NCI-H2081 (cell line): ENCODE measurements around the gene NR1H3.
A peak's percentile ranks its signal among the peaks of the same experiment; 100 is the strongest.
"Not testable (repeated sequence)": the region's sequence is repeated elsewhere in the genome, so short reads cannot be mapped to it uniquely, and the experiment has no call there.

Source experiments
- DNase-seq, 2 experiments: peaks; one replicate each; lab custom pipeline; 2025; lab: John Stamatoyannopoulos, UW

The NR1H3 gene

DNA sequence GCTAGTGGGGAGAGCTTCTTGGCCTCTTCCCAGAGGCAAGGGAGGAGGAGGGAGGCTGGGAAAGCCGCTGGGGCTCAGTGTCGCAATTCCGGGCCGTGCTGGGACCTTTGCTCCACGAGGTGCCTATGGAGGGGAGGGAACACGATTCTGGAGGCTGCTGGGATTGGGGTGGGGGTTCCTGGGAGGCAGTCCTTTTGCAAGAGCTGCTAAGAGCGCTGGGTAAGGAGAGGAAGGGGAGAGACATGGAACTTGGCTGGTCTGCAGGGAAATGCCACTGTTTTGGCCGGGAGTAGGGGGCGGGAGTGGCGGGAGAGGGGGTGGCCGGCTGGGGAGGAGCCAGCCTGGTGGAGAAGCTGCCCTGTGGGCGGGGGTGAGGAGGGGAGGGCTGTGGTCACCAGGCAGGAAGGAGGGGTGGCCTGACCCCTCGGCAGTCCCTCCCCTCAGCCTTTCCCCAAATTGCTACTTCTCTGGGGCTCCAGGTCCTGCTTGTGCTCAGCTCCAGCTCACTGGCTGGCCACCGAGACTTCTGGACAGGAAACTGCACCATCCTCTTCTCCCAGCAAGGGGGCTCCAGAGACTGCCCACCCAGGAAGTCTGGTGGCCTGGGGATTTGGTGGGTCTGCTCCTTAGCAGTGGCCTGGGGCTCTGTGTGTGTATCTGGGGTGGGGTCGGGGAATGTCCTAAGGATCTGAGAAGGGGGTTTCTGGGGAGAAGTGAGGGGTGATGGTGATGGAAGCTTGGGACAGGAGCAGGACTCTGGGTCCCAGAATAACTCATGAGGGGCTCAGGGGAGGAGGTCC is at the start of gene NR1H3:
Gene NR1H3 (plus strand): TSS at position 480 of the 800 bp plus-strand sequence. CDS start 1,221 bp downstream, outside the sequence.
- DNase-seq = peak in 1 of 2 experiments; percentile 46

DNA sequence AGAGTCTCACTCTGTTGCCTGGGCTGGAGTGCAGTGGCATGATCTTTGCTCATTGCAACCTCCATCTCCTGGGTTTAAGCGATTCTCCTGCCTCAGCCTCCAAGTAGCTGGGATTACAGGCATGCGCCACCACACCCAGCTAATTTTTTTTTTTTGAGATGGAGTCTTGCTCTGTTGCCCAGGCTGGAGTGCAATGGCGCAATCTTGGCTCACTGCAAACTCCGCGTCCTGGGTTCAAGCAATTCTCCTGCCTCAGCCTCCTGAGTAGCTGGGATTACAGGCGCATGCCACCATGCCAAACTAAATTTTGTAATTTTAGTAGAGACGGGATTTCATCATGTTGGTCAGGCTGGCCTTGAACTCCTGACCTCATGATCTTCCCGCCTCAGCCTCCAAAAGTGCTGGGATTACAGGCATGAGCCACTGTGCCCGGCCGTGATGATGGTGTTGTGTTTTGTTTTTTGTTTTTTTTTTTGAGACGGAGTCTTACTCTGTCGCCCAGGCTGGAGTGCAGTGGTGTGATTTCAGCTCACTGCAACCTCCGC is 49.7 kb upstream of the NR1H3 start:
- DNase-seq = not testable (repeated sequence)

GRCh38 chr11:47208628-47209027 is 49.2 kb upstream of the NR1H3 start:
- no peak for DNase-seq

DNA sequence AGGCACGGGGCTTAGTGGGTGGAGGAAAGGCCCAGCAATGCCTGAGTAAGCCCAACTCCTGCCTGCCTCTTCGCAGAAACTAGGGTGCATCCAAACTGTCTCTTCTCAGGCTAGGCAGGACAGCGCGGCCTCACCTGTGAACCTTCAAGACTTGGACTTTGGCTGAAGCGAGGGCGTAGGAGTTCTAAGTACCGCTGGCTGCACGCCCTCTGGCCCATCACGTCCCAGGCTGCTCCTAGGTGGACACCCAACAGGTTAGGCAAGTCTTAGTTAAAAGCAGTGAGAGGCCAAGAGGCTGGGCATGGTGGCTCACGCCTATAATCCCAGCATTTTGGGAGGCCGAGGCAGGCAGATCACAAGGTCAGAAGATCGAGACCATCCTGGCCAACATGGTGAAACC is 44.9 kb upstream of the NR1H3 start:
- DNase-seq = no peak

GRCh38 chr11:47213950-47214565 is 43.7 kb upstream of the NR1H3 start:
- DNase-seq = peak; percentile 91 to 94

- peak; percentile 47 to 74 for DNase-seq
Observed at GRCh38 chr11:47215366-47215910, 42.4 kb upstream of the NR1H3 start.

DNA sequence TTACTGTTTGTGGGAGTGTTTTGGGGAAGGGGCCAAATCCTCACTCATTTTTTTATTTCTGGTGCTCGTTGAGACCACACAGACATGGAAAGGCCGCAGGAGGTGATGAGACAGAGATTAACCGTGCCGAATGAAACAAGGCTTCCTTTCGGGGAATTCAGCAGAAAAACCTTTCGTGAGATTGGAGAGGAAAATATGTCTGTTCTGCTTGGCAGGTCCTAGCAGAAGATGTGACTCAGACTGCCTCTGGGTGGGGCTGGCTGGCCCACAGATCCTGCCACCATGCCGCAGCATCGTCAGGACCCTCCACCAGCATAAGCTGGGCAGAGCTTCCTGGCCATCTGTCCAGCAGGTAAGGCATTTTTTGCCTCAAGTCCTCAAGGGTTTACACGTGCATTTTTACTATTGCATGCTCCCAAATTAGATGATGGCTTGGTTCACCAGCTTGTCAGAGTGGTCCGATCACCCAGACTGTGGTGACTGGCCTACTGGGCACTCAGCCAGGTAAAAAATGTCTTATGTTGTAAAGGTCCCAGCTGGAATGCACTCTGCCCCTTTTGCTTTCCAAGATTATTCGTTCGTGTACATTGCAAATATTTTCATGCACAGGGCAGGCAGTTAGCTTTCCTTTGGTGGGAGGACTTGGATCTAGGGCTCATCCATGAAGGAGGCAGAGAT is 41.5 kb upstream of the NR1H3 start:
- peak; percentile 12 to 22 for DNase-seq

DNA sequence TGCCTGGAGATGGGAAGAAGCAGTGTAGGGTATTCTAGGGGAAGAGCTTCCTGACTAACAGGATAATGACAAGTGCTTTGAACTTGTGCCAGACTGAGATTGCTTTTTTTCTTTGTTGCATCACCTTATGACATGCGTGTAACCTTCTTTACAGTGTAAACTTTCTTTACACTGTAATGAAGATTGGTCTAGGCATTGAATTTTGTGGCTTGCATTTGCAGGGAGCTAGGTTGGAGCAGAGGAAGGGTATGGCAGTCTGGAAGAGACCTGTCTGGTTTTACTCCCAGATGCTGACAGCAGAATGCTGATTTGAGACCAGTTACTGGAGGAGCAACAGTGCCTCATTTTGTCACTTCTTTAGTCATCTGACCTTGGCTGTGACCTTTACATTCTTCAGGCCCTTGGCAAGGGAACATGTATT is 37.4 kb upstream of the NR1H3 start:
- no peak for DNase-seq

DNA sequence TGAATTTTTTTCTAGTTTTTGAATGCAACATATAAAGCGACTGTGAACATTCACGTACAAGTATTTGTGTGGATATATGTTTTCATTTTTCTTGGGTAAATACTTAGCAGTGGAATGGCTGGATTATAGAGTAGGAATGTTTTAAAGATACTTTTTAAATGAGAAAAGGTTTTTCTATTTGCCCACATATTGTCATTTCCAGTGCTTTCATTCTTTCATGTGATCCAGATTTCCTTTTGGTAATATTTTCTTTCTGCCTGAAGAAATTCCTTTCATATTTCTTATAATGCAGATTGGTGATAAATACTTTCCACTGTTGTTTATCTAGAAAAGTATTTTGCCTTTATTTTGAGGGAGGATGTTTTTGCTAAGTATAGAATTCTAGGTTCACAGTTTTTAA is 35.1 kb upstream of the NR1H3 start:
- DNase-seq = no peak

DNA sequence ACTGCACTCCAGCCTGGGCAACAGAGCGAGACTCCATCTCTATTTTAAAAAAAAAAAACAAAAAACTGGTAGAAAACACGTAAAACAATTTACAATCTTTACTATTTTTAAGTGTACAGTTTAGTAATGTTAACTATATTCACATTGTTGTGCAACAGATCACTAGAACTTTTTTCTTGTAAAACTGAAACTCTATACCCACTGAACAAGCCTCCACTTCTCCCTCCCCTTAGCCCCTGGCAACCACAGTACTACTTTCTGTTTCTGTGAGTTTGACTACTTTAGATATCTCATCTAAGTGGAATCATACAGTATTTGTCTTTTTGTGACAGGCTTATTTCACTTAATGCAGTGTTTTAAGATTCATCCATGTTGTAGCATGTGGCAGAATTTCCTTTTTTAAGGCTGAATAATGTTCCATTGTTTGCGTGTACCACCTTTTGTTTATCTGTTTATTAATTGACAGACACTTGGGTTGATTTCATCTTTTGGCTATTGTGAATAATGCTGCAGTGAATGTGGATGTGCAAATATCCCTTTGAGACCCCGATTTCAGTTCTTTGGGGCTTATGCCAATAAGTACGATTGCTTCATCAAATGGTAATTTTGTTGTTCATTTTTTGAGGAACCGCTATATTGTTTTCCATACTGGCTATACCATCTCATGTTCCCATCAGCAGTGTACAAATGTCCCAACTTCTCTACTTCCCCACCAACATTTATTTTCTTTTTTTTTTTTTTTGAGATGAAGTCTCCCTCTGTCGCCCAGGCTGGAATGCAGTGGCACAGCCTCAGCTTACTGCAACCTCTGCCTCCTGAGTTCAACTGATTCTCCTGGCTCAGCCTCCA is 32.0 kb upstream of the NR1H3 start:
- no peak for DNase-seq

DNA sequence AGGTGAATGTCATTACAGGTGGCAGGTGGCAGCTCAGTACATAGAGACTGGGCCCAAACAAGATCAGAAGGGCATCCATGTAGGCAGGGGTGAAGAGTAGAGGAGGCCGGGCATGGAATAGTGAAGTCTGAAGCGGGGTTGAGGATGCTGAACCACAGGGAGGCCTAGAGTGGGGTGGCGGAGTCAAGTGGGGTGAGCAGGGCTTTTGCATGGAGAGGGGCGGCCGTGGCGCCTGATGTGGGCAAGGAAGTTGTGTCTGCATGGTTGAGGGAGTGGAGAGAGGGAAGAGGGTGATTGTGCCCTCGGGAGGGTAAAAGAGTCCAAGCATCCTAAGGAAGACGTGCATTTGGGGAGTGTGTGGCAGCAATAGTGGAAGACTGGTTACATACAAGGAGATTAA is 28.6 kb upstream of the NR1H3 start:
- DNase-seq = no peak

GRCh38 chr11:47233051-47233450 is 24.7 kb upstream of the NR1H3 start:
- no peak for DNase-seq

GRCh38 chr11:47233989-47234668 is 23.7 kb upstream of the NR1H3 start:
- DNase-seq = peak; percentile 51 to 67

- peak; percentile 82 to 90 for DNase-seq
Observed at GRCh38 chr11:47234669-47235100, 23.1 kb upstream of the NR1H3 start.

- DNase-seq = no peak
Observed at GRCh38 chr11:47235163-47235562, 22.6 kb upstream of the NR1H3 start.

DNA sequence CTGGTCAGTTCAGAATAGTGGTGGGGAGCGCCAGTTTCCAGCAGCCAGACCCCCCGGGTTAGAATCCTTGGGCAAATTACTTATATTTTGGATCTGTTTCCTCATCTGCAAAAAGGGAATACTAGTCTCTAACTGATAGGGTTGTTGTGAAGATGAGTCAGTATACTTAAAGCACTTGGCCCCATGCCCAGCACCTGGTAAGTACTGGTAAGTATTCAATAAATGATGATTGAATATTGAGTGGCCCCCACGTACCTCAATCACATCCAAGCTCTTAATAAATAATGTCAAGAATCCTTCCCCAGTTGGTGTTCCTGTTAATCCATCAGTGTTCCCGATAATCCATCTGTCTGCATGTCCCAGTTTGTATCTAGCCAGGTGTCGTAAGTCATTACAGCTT is 21.3 kb upstream of the NR1H3 start:
- no peak for DNase-seq

DNA sequence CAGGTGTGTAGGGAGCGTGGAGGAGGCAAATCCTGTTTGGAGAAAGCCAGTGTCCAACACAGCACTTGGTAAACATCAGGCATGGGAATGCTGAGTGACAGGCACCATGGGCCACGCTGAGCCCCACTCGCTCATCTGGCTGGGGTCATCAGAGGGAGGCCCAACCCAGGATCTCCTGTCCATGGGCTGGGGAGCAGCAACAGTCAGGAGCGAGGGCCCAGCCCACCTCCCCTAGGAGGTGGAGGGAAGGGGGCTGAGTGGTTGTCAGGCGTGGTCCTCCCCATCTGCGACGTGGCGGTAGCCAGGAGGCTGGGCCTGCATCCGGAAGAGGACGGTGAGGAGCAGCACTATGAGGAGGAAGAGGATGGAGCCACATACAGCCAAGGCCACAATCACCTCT is 17.9 kb upstream of the NR1H3 start:
- DNase-seq = no peak

GRCh38 chr11:47241841-47242301 is 15.9 kb upstream of the NR1H3 start:
- DNase-seq = no peak

DNA sequence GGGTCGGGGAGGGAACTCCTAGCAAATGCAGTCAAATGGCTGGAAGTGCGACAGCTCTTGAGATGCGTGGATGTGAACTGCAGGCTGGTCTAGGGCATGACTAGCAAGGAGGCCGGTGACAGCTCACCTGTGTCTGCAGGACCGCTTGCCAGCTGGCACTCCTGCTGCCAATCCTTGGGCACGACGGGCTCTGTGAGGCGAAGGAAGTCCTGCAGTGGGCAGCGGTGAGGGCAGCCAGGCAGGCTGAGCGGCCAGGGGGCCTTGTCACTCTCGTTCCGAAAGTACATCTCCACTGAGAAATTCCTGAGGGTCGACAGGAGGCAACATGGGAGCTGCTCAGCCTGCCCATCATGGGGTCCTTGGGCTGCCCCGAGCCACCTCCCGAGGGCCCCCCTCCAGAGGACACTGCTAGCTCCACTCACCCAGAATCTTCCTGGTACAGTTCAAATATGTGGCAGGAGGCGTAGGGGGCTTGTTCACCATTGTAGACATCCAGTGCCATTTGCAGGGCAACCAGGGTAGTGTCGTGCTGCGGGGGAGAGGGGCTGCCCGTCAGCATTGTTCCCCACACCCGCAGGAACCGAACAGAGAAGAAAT is 15.1 kb upstream of the NR1H3 start:
- no peak for DNase-seq

GRCh38 chr11:47243454-47243853 is 14.3 kb upstream of the NR1H3 start:
- DNase-seq = no peak
